Glutamatergic neuron (in vitro differentiated cells): ENCODE data around the gene VAV2. TPM values are rescaled to one million over a fixed set of nuclear protein-coding genes. Genes with fewer than 3 reads are reported as not detected.
"Not testable (repeated sequence)": the region's sequence is repeated elsewhere in the genome, so short reads cannot be mapped to it uniquely, and the experiment has no call there.

Experiments
- DNase-seq: peaks from one replicate; pipeline ENCODE4 v3.0.0; 2022
- H3K27ac Mint-ChIP-seq: one replicate; pipeline ENCODE4 v1.8.0; 2020; ENCODE audit warnings: mild to moderate bottlenecking, mixed read lengths, inconsistent platforms; ENCODE audit not compliant: unreplicated experiment
- H3K27me3 Mint-ChIP-seq: one replicate; pipeline ENCODE4 v1.8.0; 2020; ENCODE audit warnings: mild to moderate bottlenecking, moderate library complexity, mixed read lengths, inconsistent platforms; ENCODE audit not compliant: unreplicated experiment
- H3K36me3 Mint-ChIP-seq: one replicate; pipeline ENCODE4 v1.8.0; 2020; ENCODE audit warnings: mild to moderate bottlenecking, mixed read lengths, inconsistent platforms; ENCODE audit not compliant: unreplicated experiment
- H3K4me1 Mint-ChIP-seq: one replicate; pipeline ENCODE4 v1.8.0; 2020; ENCODE audit warnings: mild to moderate bottlenecking, low read depth, mixed read lengths, inconsistent platforms; ENCODE audit not compliant: unreplicated experiment
- H3K4me3 Mint-ChIP-seq: one replicate; pipeline ENCODE4 v1.8.0; 2020; ENCODE audit warnings: mild to moderate bottlenecking, mixed read lengths, inconsistent platforms; ENCODE audit not compliant: unreplicated experiment
- H3K9me3 Mint-ChIP-seq: one replicate; pipeline ENCODE4 v1.8.0; 2020; ENCODE audit warnings: mild to moderate bottlenecking, moderate library complexity, mixed read lengths, inconsistent platforms; ENCODE audit not compliant: unreplicated experiment
- total RNA-seq: library from RNA; stranded (reverse); fragmentation: NEBNext Ultra II Directional; extraction: Animal tissue kit (Norgen Biotek cat#: 25700); gene quantifications from one replicate; pipeline ENCODE4 v1.2.1, GENCODE V29; 2021; ENCODE audit not compliant: unreplicated experiment
- TF ChIP-seq, protein P1 (sequence below): fragments of 200-600 bp; sonication (generic); IDR thresholded peaks from one replicate; pipeline ENCODE4 v1.5.0; 2021; ENCODE audit not compliant: partially characterized antibody, unreplicated experiment

VAV2 gene
- total RNA-seq, 1 donor from 2014 or later = 270 TPM

DNA sequence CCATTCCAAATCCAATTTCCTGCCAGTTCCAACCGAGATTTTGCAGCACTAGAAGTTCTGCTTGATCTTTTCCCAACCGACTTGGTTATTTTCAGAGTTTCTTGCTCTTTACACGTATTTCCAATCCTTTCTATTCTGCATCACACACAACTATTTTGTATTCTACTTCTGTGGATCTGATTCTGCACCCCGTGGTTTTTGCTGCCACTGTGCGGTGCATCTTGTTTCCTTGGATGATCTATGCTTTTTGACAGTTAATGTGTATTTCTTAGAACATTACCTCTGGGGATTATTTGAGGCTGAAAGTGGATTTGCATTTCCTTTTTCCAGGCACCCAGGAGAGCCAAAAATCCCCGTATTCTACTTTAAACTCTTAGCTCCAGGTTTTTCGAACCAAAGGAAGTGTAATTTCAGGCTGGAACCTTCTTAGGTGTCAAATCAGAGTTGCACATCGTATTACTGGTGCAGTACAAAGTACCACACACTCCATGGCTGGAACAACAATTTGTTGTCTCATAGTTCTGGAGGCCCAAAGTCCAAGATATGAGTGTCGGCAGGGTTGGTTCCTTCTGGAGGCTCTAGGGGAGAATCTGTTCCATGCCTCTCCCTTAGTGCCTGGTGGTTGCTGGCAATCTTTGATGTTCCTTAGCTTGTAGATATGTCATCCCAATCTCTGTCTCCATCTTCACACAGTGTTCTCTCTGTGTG is 239.2 kb downstream of the VAV2 start:
- Mint-ChIP-seq H3K9me3 (peaks cover 60% of the 10 kb centered on the region), H3K4me1 (peaks cover 5% of the 10 kb centered on the region), H3K4me3 (peak overlapping the region; percentile 1), H3K36me3 (peaks cover 36% of the 10 kb centered on the region), H3K27me3 (peaks cover 32% of the 10 kb centered on the region), H3K27ac (peak overlapping the region; percentile 19)
- DNase-seq = no peak
- TF ChIP-seq, protein P1, sequence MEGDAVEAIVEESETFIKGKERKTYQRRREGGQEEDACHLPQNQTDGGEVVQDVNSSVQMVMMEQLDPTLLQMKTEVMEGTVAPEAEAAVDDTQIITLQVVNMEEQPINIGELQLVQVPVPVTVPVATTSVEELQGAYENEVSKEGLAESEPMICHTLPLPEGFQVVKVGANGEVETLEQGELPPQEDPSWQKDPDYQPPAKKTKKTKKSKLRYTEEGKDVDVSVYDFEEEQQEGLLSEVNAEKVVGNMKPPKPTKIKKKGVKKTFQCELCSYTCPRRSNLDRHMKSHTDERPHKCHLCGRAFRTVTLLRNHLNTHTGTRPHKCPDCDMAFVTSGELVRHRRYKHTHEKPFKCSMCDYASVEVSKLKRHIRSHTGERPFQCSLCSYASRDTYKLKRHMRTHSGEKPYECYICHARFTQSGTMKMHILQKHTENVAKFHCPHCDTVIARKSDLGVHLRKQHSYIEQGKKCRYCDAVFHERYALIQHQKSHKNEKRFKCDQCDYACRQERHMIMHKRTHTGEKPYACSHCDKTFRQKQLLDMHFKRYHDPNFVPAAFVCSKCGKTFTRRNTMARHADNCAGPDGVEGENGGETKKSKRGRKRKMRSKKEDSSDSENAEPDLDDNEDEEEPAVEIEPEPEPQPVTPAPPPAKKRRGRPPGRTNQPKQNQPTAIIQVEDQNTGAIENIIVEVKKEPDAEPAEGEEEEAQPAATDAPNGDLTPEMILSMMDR = no peak

DNA sequence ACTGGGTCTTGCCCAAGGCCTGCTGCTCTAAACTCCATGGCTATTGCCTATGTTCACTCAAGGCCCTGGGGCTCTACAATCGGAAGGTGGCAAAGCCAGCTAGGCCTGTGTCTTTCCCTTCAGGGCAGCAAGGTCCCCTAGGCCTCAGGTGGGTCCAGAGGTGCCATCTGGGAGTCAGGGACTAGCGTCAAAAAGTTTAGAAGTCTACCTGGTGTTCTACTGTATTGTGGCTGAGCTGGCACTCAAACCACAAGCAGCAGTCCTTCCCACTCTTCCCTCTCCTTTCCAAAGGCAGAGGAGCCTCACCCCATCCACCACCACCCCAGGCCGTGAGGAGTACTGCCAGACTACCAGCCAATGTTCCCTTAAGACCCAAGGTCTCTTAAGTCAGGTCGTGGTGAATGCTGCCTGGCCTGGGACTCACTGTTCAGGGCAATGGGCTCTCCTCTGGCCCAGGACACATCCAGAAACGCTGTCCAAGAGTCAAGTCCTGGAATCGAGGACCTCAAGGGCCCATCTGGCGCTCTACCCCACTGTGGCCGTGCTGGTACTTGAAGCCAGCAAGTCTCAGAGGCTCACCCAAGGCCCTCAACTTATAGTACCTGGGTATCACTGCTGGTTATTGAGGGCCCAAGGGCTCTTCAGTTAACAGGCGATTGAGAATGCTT is 241.0 kb downstream of the VAV2 start:
- TF ChIP-seq, protein P1 = no peak
- Mint-ChIP-seq H3K27ac (no peak overlapping the region), H3K4me3 (no peak overlapping the region), H3K27me3 (peaks cover 32% of the 10 kb centered on the region), H3K36me3 (peaks cover 27% of the 10 kb centered on the region), H3K9me3 (peaks cover 54% of the 10 kb centered on the region), H3K4me1 (peaks cover 5% of the 10 kb centered on the region)
- no peak for DNase-seq

DNA sequence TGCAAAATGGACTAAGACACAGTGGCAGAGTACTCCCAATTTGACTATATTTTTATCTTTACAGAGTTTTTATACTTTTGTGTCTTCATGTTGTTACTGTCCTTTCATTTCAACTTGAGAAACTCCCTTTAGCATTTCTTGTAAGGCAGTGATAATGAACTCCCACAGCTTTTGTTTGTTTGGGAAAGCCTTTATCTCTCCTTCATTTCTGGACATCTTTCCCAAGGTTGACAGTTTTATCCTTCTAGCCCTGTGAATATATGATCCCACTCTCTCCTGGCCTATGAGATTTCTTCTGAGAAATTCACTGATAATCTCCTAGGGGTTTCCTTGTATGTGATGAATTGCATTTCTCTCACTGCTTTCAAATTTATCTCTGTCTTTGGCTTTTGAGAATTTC is 244.8 kb downstream of the VAV2 start:
- Mint-ChIP-seq H3K36me3 (peaks cover 19% of the 10 kb centered on the region), H3K9me3 (peaks cover 27% of the 10 kb centered on the region), H3K27me3 (peaks cover 11% of the 10 kb centered on the region), H3K4me1 (no peaks in the 10 kb centered on the region), H3K27ac (no peak overlapping the region), H3K4me3 (no peak overlapping the region)
- TF ChIP-seq, protein P1 = no peak
- DNase-seq = no peak

DNA sequence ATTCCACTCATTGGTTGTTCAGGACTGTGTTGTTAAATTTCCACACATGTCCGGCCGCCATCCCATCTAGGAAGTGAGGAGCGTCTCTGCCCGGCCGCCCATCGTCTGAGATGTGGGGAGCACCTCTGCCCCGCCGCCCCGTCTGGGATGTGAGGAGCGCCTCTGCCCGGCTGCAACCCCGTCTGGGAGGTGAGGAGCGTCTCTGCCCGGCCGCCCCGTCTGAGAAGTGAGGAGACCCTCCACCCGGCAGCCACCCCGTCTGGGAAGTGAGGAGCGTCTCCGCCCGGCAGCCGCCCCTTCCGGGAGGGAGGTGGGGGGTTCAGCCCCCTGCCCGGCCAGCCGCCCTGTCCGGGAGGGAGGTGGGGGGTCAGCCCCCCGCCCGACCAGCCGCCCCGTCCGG is 247.6 kb downstream of the VAV2 start:
- not testable (repeated sequence) for H3K4me3 Mint-ChIP-seq, H3K36me3 Mint-ChIP-seq, H3K27me3 Mint-ChIP-seq, H3K4me1 Mint-ChIP-seq, DNase-seq, H3K27ac Mint-ChIP-seq
- peaks cover 10% of the 10 kb centered on the region for H3K9me3 Mint-ChIP-seq

DNA sequence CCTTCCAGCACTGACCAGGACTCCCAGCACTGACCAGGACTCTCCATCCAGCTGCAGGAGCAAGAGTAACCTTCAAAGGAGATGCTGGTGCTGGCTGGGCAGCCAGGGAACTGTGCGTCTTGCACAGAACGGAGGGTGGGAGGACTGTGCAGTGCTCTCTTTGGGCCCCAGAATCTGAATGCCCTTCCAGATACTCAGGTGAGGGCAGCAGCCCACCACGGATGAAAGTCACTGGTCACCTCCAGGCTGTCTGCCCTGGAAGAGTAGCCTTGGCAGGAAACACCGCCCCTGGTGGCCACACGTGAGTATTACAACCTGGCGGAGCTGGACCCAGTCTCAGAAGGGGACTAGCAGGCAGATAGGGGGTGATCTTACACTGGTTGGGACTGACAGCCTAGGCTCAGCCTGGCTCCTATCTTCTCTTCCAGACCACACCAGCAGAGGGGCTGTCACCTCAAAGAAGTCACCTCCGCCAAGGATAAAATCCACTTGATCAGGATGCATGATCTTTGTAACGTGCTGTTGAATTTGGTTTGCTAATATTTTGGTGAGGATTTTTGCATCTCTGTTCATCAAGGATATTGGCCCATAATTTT is 249.2 kb downstream of the VAV2 start:
- TF ChIP-seq, protein P1 = peak; percentile 100
- Mint-ChIP-seq H3K9me3 (peaks cover 6% of the 10 kb centered on the region), H3K36me3 (peaks cover 6% of the 10 kb centered on the region), H3K4me3 (no peak overlapping the region), H3K27me3 (peaks cover 3% of the 10 kb centered on the region), H3K4me1 (no peaks in the 10 kb centered on the region), H3K27ac (no peak overlapping the region)
- peak; percentile 95 for DNase-seq
